ENCODE data around the gene MAP3K9. TPM values are rescaled to one million over a fixed set of nuclear protein-coding genes. Genes with fewer than 3 reads are reported as not detected.
A peak's percentile ranks its signal among the peaks of the same experiment; 100 is the strongest.
"Not testable (repeated sequence)": the region's sequence is repeated elsewhere in the genome, so short reads cannot be mapped to it uniquely, and the experiment has no call there.

Gene MAP3K9
- polyA plus RNA-seq (ENCODE audit: insufficient read length in 12 of 12): 1 to 10 TPM in 2 of 12 donors, under 1 TPM in 9, not detected in 1; 0.13 to 2.6 (median 0.28) TPM
- long read RNA-seq, donor 1: 0 reads
- long read RNA-seq, donor 2: 0 reads
- long read RNA-seq, donor 3: 0 reads
- long read RNA-seq, donor 4: 0 reads
- long read RNA-seq, donor 5: 0 reads
- long read RNA-seq, donor 6: 0 reads
- long read RNA-seq, donor 7: 0 reads
- long read RNA-seq, donor 8: 0 reads
- long read RNA-seq, donor 9: 0 reads
- long read RNA-seq, donor 10: 0 reads
- long read RNA-seq, donor 11: 0 reads

DNA sequence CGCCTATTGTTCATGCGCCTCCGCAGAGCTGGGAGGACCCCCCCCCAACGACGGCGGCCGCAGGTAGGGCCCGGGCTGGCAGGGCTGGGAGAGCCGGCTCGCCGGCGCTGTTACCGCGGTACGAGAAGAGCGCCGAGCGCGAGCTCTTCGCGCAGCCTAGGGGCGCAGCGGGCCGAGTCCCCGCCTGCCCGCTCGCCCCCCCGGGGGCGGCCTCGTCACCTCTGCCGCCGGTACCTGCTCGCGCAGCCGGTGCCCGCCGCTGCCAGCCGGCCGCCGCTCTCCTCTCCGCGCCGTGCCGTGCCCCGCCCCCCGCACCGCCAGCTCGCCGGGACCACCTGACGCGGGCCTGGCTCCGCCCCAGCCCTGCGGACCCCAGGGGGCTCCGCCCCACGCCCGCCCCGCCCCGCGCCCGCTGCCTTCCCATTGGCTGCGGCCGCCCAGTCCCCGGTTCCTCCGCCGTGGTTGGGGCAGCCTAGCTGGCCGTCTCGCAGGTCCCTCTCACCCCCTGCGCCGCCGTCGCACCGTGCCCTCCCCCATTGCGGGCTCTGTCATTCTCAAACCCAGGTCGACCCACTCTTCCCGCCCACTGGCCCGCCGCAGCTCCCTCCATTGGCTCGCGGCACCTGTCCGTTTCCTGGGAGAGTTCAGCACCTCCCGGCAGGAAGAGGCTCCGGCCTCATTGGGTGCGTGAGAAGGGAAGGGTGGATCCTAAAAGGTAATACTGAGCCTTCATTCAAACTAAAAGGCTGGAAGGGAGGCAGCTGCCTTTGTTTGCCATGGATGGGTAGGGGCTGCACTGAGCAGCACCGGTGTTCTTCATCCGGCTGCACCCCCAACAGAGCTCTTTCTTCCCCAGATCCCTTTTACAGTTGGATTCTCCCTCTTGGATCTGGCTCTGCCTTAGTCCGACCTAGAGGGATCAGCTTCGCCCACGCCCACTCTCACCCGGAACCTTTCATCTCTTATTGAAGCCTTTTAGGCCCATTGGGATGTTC is at the start of gene MAP3K9:
MAP3K9 (minus strand) TSS at position 289 of the 995 bp plus-strand sequence. CDS start 342 bp downstream, outside the sequence.
- DNase-seq: peak; percentile 26

DNA sequence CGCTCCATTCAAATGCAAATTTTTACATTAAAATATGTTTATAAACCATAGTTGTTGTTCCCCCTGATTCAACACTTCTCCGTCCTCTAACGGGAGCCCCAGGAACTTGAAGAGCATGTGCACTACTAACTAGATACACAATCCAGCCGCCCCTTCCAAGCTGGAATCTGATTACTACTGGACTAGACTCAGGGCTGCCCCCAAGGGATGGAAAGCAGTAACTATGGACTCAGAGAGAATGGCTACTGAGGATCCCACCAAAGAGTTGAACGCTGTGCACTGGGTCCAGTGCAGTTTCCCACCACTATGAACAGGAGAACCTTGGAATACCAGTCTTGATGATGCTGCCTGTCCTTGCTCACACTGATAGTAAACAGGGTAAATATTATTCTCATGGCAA is 49.3 kb upstream of the MAP3K9 start:
- DNase-seq: no peak

DNA sequence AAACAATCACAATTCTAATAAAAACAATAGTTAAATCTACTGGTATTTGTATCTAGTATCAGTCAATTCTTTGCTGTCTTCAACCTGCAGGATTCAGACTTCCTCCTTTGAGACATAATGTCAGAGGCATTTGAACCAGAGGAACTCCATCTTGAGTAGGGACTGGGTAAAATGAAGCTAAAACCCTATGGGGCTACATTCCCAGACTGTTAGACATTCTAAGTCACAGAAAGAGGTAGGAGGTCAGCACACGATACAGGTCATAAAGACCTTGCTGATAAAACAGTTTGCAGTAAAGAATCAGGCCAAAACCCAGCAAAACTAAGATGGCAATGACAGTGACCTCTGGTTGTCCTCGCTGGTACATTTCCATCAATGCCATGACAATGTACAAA is 48.2 kb upstream of the MAP3K9 start:
- DNase-seq: no peak

DNA sequence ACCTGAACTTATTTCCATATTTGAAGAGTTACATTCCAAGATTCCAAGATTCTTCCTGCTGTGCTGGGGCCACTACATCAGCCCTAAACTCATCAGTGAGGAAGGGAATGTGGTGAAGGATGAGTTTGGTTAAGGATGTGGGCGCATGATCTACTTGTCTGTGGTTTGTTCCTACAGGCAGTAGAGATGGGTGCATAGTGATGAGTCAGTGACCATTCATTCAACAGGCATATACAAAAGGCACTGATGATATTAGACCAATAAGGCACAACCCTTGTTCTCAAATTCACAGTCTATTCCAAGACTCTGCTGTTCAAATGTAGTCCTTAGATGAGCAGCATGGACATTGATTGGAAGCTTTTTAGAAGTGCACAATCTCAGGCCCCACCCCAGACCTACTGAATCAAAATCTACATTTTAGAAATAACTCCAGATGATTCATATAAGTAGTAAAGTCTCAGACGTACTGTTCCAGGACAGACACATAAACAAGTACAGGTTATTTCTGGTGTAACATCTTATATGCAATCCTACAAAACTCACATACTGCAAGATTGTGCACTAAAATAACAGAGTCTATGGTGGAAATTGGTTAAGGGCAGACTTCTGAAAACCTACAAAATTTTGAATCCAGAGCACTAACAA is 47.7 kb upstream of the MAP3K9 start:
- no peak for DNase-seq

DNA sequence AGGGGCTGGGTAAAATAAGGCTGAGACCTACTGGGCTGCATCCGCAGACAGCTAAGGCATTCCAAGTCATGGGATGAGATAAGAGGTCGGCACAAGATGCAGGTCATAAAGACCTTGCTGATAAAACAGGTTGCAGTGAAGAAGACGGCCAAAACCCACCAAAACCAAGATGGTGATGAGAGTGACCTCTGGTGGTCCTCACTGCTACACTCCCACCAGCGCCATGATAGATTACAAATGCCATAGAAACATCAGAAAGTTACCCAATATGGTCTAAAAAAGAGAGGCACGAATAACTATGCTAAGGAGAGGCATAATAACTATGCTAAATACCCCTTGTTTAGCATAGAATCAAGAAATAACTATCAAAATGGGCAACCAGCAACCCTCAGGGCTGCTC is 46.2 kb upstream of the MAP3K9 start:
- DNase-seq: no peak

DNA sequence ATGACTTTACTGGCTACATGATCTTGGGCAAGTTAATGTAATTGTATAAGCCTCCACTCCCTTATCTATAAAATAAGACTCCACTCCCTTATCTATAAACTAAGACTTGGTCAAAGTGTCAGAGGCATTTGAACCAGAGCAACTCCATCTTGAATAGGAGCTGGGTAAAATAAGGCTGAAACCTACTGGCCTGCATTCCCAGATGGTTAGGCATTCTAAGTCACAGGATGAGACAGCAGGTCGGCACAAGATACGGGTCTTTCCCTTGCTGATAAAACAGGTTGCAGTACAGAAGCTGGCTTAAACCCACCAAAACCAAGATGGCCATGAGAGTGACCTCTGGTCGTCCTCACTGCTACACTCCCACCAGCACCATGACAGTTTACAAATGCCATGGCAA is 44.3 kb upstream of the MAP3K9 start:
- DNase-seq: not testable (repeated sequence)

DNA sequence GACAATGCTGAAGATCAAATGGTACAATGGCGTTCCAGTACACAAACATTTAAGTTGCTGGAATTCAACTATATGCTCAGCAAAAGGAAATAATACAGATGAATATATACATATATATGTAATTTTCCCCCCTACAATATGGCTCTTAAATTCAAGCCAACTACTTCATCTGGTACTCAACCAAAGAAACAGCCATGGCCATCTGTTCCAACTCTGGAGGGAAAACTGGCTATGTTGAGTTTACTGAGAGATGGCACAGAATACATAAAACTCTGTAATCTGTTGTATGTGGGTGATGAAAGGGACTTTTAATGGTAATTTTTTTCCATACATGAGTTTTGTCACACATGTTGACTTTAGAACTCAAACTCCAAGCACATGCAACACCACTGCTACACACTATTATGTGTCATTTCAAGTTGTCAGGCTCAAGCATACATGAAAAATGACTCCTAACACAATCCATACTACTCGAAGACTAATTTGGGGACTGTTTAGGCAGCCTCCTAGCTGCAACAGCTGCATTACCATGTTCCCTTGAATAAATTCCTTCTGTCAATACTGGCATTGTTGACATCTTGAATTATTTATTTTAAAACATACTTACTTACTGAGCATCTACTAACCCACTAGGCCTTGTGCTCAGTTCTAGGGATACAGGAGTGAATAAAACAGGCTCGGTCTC is 38.2 kb upstream of the MAP3K9 start:
- DNase-seq: no peak

DNA sequence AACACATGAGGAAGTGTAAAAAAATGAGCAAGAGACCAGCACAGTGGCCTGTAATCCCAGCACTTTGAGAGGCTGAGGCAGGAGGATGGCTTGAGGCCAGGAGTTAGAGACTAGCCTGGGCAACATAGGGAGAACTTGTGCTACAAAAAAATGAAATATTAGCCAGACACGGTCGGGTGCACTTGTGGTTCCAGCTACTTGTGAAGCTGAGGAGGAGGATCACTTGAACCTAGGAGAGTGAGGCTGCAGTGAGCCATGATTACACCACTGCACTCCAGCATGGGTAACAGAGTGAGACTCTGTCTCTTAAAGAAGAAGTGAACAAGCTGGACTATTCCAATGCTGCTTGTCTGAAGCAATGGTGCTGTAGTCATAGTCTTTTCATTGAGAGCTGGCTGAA is 36.3 kb upstream of the MAP3K9 start:
- DNase-seq: no peak

DNA sequence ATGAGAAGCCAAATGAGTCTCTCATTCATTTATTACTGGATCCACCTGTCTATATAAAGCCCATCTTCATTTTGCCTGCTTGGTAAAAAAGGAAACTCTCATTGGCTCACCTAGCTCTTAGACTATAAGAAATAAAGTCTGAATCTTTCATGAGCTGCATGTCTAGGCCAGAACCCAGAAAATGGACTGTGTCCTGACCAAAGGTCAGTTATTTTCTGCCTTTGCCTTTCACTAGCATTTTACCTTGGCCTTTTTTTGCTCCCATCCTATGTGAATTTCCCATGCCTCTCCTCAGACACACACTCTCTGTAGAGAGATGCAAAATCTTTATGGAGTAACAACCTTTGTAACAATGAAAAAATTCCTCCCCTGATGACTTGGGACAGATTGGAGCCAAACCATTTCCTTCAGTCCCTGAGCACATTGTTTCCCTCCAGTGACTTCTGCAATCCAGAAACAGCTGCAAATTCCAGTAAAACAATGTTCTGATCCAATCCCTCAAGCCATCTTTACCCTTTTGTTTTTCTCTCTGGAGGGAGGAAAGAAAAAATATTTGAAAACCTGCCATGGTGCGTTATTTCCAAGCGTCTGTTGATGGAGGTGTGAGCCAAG is 33.6 kb upstream of the MAP3K9 start:
- DNase-seq: no peak

DNA sequence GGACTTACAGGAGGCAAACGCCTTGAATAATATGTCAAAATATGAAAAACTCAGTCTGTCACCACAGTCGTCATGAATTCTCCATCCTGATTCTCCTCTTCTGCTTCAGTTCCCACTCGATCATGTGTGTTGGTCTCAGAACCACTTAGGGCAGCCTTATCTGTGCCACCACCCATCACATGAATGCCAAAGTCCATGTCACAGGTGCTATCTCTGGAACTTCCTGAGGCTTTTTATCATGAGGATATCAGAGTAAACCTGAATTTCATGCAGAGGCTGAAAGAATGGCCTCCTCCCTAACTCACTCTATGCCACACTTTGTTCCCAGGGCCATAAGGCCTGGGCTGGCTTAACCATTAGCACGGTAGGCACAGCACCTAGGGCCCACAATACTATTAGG is 28.8 kb upstream of the MAP3K9 start:
- no peak for DNase-seq

DNA sequence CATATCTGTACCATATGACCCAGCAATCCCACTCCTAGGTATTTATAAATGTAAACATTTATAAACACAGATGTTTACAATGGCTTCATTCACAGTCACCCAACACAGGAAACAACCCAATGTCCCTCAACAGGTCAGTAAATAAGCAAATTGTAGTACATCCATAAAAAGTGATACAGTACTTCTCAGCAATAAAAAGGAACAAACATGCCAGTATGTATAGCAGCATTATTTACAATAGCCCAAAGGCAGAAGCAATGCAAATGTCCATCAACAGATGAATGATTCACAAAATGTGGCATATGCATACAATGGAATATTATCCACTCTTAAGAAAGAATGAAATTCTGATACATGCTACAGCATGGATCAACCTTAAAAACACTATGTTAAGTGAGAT is 27.6 kb upstream of the MAP3K9 start:
- DNase-seq: no peak

DNA sequence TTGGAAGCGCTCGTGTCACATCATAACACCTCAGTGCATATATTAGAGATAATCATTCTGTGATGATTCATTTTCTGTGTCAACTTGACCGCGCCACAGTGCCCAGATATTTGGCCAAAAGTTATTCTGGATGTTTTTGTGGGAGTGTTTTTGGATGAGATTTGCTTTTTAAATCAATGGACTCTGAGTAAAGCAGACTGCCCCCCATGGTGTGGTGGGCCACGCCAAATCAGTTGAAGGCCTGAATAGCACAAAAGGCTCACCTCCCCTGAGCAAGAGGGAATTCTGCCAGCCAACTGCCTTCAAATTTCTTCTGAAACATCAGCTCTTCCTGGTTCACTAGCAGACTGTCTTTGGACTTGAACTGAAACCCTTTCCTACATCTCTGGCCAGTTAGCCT is 24.6 kb upstream of the MAP3K9 start:
- no peak for DNase-seq

DNA sequence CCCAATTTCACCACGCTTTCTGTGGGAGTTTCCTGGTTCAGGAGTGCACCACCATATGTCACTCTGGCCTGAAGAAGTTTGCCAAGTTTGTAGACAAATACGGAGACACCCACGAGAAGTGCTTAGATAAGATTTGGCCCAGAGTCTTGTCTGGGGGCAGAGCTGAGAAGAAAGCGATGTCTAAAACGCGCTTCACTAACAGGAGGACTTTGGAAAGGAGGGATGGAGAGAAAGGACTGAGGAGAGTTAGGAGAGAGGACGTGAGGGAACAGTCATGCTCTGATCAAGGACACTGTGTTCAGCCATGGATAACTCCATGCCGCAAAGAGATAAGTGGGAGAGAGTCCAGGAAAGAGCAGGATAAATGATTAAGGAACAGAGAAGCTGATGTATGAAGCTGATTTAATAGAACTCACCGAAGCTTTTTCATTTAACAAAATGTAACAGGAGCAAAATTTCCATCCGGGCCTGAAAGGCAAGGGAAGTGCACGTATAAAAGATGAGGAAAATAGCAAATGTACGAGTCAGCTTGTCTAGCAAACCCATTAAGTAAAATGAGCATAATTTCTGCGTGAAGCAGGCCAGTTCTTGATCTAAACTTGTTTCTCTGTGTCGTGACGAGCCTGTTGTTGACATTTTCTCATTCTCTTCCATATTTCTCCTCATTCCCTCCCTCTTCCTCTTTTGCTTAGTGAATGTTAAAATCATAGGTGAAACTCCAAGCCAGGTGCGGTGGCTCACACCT is 23.4 kb upstream of the MAP3K9 start:
- DNase-seq: no peak

DNA sequence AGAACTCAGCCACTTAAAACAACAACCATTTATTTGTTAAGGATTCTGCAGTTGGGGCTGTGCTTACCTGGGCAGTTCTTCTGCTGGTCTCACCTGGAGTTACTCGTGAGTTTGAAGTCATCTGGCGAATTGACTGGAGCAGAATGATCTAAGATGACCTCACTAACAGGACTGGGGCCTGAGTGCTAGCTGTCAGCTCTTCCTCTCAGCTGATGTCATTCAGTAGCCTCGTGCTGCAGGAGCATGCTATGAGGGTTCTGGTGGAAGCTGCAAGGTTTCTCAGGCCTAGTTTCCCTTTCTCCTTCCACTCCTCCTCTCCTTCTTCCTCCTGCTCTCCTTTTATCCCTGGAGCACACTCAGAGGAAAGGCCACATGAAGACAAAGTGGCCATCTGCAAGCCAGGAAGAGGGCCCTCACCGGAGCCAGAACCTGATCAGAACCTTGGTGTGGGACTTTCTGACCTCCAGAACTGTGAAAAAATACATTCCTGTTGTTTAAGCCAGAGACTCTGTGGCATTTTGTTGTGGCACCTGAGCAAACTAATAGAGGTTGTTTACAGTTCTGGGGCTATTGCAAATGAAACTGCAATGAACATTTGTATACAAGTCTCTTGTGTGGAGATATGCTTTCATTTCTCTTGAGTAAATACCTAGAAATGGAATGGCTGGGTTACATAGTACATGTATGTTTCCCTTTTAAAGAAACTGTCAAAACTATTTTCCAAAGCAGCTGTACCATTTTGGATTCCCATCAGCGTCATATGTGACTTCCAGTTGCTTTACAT is 21.9 kb upstream of the MAP3K9 start:
- no peak for DNase-seq

DNA sequence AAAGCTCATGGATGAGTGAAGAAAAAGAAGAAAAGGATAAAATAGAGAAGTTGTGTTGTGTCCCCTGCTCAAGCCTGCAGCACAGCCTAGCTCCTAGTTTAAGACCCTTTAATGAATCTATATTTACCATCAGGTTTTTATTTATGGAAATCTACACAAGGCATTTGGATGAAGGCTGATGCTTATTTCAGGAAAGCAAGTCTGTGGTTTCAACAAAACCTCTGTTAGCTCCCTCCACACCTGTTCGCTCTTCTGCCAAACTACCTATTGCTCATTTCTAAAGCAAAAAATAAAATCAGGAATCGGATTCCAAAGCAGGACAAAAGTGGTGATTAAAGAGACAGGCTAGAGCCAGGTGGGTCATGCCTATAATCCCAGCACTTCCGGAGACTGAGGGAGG is 18.9 kb upstream of the MAP3K9 start:
- no peak for DNase-seq

DNA sequence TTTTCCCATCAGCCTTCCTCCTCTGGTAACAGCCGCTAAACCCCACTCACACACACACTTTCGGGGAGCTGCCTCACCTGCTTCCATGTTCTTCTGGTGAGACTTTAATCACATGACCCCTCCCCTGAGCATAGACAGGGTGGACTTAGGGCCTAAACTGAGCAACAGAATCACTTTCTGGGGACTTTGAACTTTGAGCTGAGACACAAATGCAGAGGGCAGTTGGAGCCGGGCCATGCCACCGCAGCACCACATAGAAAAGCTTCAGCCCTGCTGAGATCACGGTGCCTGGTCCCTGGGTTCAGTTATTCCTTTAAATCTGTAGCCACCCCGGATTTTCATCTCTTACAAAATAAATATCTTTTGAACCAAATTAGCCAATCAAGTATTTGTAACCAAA is 18.4 kb upstream of the MAP3K9 start:
- DNase-seq: no peak

DNA sequence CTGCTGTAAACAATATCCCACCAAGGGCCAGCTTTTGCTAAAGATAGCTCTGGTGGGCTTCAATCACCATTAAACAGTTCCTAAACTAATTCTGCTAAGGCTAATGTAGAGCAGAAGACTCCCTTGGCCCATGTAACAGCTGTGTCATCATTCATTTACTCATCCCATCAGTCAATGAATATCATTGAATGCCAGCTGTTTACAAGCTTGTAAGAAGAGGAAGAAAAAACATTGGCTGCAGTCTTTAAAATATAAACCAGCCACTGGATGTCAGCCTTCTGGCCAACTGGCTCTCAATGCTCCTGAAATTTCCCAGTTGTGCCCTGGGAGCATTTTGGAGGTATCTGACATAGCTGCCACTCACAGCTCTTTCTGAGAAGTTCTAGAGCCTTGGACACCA is 18.0 kb upstream of the MAP3K9 start:
- DNase-seq: no peak

DNA sequence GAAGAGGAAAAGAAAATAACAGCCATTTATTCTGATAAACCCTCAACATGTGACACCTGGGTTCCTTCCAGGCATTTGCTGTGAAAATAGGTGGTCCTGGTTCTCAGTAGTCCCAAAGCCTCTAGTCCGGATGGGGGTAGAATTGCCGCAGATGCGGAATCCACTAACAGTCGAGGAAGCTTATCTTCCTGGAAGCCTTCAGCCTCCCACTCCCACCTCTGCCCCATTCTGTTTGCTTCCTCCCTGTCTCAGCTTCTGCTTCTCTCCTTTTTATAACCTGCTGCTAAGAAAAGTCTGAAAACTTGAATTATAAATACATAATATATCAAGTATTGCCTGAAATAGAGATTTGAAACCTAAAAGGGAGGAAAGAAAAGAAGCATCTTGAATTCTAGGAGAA is 14.0 kb upstream of the MAP3K9 start:
- DNase-seq: no peak

DNA sequence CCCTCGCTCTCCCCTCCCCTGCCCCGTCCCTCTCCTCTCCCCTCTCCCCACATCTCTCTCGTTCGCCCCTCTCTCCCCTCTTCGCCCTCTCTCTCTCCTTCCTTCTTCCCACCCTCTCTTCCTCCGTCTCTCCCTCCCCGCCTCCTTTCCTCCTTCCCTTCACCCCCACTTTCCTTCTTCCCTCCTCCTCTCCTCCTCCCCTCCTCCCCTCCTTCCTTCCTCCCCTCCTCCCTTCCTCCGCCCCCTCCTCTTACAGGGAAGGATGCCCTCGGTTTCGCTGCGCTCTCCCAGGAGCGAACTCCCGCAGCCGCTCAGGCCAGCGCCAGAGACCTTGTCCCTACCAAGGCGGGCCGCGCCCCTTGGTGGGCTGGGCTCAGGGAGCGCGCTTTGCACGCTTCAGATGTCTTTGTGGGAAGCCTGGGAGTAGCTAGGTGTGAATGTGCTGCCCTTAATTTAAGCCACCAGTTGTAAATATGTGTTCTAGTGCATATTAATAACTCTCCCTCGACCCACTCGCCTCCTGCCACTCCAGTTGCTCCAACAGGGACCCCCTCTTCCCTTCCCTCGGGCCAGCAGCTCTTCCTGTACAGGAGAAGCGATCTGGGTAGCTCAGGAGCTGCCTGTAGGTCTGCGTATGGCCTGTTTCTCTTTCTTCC is 13.3 kb upstream of the MAP3K9 start:
- peak; percentile 25 for DNase-seq

Data from muscle of arm (tissue), 14 donors.